Fibroblast of the aortic adventitia (primary cell): Measurements from ENCODE around the gene DDB1. TPM values are rescaled to one million over a fixed set of nuclear protein-coding genes. Genes with fewer than 3 reads are reported as not detected.

Experiments
- DNase-seq: peaks from one replicate; pipeline ENCODE4 v3.0.0-alpha.2; 2010; ENCODE audit warnings: low read depth
- H3K4me3 ChIP-seq: 2 replicates; pipeline ENCODE4 v1.5.1; 2011; ENCODE audit warnings: low read depth, mild to moderate bottlenecking, control low read depth, low read length, moderate library complexity
- total RNA-seq: library from RNA; depleted of rRNA; stranded (reverse); fragments of >200 nt; gene quantifications from 2 replicates; pipeline ENCODE4 v1.2.3, GENCODE V29; 2012; ENCODE audit warnings: low replicate concordance
- TF ChIP-seq, protein P1 (sequence below): IDR thresholded peaks from 2 replicates; pipeline ENCODE4 v1.5.1; 2011; ENCODE audit warnings: mild to moderate bottlenecking, low read length, control low read depth, inconsistent platforms; ENCODE audit not compliant: insufficient read depth

The DDB1 gene
- total RNA-seq, 1 donor = 290 TPM

DNA sequence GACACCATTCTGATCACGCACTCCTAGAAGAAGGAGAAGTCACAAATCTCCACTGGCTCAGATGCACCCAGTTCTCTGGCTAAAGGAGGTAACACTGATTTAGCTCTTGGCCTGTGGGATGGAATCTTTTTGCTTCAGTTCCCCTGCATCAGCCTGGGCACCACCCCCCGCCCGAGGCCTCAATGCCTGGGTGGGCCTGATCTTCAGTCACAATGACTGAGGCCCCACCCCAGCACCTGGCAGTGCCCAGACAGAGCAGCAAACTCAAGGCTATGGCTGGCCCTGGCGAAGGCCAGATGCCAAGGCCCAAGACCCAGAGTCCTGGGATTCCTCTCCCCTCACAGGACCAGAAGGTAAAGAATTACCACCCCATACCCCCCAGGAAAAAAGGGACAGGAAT lies 23.8 kb upstream of the DDB1 start:
- DNase-seq = no peak
- TF ChIP-seq, protein P1, sequence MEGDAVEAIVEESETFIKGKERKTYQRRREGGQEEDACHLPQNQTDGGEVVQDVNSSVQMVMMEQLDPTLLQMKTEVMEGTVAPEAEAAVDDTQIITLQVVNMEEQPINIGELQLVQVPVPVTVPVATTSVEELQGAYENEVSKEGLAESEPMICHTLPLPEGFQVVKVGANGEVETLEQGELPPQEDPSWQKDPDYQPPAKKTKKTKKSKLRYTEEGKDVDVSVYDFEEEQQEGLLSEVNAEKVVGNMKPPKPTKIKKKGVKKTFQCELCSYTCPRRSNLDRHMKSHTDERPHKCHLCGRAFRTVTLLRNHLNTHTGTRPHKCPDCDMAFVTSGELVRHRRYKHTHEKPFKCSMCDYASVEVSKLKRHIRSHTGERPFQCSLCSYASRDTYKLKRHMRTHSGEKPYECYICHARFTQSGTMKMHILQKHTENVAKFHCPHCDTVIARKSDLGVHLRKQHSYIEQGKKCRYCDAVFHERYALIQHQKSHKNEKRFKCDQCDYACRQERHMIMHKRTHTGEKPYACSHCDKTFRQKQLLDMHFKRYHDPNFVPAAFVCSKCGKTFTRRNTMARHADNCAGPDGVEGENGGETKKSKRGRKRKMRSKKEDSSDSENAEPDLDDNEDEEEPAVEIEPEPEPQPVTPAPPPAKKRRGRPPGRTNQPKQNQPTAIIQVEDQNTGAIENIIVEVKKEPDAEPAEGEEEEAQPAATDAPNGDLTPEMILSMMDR = no peak
- no peak overlapping the region for H3K4me3 ChIP-seq

- TF ChIP-seq, protein P1 = no peak
Observed at GRCh38 chr11:61354208-61354607, 21.3 kb upstream of the DDB1 start.

GRCh38 chr11:61353131-61354067 lies 20.5 kb upstream of the DDB1 start:
- H3K4me3 ChIP-seq = no peak overlapping the region
- no peak for DNase-seq
- TF ChIP-seq, protein P1 = no peak

More at GRCh38 chr11:61354208-61354607, 21.3 kb upstream of the DDB1 start:
- DNase-seq = no peak
- no peak overlapping the region for H3K4me3 ChIP-seq

DNA sequence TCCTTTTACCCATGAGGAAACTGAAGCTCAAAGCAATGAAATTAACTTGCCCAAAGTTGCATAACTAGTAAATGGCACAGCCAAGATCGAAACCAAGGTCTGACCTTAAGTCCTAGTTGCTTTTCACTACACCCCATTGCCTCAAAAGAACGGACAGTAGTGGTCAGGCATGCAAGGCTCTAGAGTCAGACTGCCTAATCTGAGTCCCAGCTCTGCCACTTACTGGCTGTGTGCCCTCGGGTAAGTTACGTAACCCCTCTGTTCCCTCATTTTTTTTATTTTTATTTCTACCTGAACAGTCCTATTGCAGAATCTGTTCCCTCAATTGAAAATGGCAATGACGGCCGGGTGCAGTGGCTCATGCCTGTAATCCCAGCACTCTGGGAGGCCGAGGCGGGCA lies 19.1 kb upstream of the DDB1 start:
- no peak for DNase-seq
- TF ChIP-seq, protein P1 = no peak
- no peak overlapping the region for H3K4me3 ChIP-seq

- no peak for DNase-seq
- TF ChIP-seq, protein P1 = no peak
- no peak overlapping the region for H3K4me3 ChIP-seq
Observed at GRCh38 chr11:61350803-61351202, 17.9 kb upstream of the DDB1 start.

- TF ChIP-seq, protein P1 = no peak
- H3K4me3 ChIP-seq = no peak overlapping the region
- no peak for DNase-seq
Observed at GRCh38 chr11:61350336-61350735, 17.4 kb upstream of the DDB1 start.
